VCaP (cell line): ENCODE results near the gene PDE4D.
"Not testable (repeated sequence)": the region's sequence is repeated elsewhere in the genome, so short reads cannot be mapped to it uniquely, and the experiment has no call there.

ENCODE experiments used
- H3K27ac ChIP-seq: fragments of 450-650 bp; 2 replicates; pipeline ENCODE4 v1.5.1; 2017
- CTCF ChIP-seq: fragments of 450-650 bp; conservative IDR thresholded peaks from 2 replicates; pipeline ENCODE4 v1.5.1; 2017; ENCODE audit warnings: mild to moderate bottlenecking, moderate library complexity

Gene PDE4D

DNA sequence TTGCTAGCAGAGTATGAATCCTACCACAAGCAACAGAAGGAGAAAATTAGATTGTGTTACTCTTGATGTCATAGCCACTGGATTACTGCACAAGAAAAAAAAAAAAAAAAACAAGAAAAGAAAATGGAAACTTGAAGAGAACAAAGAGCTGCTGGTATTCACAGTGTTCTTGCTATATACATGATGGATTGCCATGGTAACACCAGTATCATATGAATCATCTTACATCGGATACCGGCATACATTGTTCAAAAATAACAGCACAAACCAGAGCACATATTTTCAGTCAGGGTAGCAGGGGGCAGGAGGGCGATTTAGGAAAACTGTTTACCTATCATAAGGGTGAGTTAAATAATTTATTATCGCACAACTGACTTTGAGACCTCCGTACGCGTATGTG is 472.9 kb downstream of the PDE4D start:
- H3K27ac ChIP-seq = no peak overlapping the region
- TF ChIP-seq CTCF = no peak

- no peak overlapping the region for H3K27ac ChIP-seq
- no peak for TF ChIP-seq CTCF
These were observed 474.7 kb downstream of the PDE4D start for GRCh38 chr5:59418808-59419207.

- no peak for TF ChIP-seq CTCF
- no peak overlapping the region for H3K27ac ChIP-seq
These were observed 477.1 kb downstream of the PDE4D start for GRCh38 chr5:59416451-59416850.

- no peak for TF ChIP-seq CTCF
- H3K27ac ChIP-seq = no peak overlapping the region
These were observed 477.5 kb downstream of the PDE4D start for GRCh38 chr5:59416026-59416425.

GRCh38 chr5:59412428-59412827 is 481.1 kb downstream of the PDE4D start:
- no peak for TF ChIP-seq CTCF
- no peak overlapping the region for H3K27ac ChIP-seq

GRCh38 chr5:59408997-59409396 is 484.5 kb downstream of the PDE4D start:
- not testable (repeated sequence) for H3K27ac ChIP-seq

DNA sequence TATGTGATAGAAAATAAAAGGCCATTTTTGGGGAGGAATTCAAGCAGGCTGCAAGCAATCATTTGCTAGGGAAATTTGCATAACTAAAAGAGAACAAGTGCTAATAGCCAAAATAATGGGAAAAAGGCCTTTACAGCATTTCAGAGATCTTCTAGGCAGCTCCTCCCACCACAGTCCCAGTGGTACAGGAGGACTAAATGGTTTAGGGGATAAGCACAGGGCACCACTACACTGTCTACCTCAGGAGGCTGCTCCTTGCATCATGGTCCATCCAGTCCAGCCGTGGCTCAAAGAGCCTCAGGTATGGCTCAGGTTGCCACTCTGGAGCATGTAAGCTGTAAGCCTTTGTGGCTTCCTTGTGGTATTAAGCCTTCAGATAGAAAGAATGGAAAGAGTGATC is 485.6 kb downstream of the PDE4D start:
- H3K27ac ChIP-seq = no peak overlapping the region
- no peak for TF ChIP-seq CTCF

DNA sequence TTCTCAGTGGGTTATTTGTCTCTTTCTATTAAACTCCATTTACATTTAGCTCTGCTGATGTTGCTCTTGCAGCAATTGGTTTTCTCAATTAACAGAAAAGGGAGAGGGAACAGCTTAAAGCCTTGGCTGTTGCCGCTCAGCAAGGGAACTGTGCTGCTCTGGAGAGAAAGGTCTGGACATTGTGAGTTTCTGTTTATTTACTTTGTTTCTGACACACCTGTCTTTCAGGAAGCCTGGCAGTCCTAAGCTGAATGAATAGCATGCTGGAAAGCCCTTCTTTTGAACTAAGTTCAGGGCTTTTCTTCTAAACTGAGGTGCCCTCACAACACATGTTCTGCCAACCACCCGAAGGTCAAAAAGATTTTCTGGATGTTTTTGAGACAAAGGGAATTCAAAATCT is 491.9 kb downstream of the PDE4D start:
- no peak for TF ChIP-seq CTCF
- H3K27ac ChIP-seq = peak overlapping the region; percentile 64

GRCh38 chr5:59394956-59395355 is 498.6 kb downstream of the PDE4D start:
- not testable (repeated sequence) for H3K27ac ChIP-seq
